Measurements from ENCODE around the gene PTP4A1.

PTP4A1 gene

DNA sequence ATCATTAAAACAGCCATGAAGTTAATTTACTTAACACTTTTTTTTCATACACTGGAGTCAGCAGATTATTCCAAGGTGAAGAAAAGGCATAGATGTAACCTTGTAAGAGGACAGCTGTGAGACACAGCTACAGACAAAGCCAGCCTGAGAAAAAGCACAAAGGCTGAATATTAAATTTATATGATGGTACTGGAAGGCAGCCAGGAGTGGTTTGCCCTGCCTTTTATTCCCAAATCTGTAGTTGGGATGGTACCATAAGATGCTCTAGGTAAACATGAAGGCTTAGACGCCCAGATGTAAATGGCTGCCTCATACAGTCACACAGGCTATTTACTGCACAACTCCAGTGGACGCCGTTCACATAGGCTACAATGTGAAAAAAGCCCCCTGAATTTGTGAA lies 42.1 kb upstream of the PTP4A1 start:
- H3K4me3 ChIP-seq (ENCODE audit: low read depth, low read length), result no peak overlapping the region
- TF ChIP-seq, protein P1, sequence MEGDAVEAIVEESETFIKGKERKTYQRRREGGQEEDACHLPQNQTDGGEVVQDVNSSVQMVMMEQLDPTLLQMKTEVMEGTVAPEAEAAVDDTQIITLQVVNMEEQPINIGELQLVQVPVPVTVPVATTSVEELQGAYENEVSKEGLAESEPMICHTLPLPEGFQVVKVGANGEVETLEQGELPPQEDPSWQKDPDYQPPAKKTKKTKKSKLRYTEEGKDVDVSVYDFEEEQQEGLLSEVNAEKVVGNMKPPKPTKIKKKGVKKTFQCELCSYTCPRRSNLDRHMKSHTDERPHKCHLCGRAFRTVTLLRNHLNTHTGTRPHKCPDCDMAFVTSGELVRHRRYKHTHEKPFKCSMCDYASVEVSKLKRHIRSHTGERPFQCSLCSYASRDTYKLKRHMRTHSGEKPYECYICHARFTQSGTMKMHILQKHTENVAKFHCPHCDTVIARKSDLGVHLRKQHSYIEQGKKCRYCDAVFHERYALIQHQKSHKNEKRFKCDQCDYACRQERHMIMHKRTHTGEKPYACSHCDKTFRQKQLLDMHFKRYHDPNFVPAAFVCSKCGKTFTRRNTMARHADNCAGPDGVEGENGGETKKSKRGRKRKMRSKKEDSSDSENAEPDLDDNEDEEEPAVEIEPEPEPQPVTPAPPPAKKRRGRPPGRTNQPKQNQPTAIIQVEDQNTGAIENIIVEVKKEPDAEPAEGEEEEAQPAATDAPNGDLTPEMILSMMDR (conservative IDR thresholded peaks at IDR 0.05; ENCODE audit: low read depth, low read length), result no peak
- DNase-seq (ENCODE audit: low read depth), result no peak

DNA sequence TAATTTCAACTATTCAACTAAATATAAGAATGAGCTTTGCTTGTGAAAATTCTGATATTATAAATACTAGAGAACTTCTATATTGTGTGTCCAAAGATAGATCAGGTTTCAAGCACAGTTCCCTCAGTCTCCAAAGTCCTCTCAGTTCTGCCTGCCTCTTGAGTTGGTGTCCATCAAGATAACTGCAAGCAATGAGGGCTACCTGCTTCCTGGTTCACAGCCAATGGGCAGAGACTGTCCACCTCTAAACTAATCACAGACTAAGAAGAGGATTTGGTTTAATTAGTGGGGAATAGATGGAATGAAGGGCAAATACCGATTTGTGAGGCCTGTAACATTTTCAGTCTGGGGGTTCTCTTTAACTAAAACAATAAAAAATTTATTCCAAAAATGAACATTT lies 41.3 kb upstream of the PTP4A1 start:
- TF ChIP-seq, protein P1 (conservative IDR thresholded peaks at IDR 0.05; ENCODE audit: low read depth, low read length), result no peak
- no peak overlapping the region for H3K4me3 ChIP-seq (ENCODE audit: low read depth, low read length)
- no peak for DNase-seq (ENCODE audit: low read depth)

DNA sequence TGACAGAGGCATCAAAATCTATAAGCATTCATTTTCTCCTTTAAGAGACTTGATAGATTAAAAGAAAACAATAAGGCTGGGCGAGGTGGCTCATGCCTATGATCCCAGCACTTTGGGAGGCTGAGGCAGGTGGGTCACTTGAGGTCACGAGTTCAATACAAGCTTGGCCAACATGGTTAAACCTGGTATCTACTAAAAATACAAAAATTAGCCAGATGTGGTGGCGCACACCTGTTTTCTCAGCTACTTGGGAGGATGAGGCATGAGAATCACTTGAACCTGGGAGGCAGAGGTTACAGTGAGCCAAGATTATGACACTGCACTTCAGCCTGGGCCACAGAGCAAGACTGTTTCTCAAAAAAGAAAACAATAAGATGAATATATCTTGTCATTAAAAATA lies 39.3 kb upstream of the PTP4A1 start:
- TF ChIP-seq, protein P1 (conservative IDR thresholded peaks at IDR 0.05; ENCODE audit: low read depth, low read length), result no peak

DNA sequence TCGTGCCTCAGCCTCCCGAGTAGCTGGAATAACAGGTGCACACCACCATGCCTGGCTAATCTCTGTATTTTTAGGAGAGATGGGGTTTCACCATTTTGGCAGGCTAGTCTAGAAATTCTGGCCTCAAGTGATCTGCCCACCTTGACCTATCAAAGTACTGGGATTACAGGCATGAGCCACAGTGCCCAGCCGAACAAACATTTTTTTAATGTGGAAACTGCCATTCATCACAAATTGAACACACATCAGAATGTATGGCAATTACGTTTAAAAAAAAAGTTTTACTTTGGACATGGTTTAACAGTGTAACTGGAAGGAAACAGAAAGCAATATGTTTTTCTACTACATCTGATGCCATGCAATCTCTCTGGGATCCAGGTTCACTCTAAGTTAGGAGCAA lies 38.3 kb upstream of the PTP4A1 start:
- DNase-seq (ENCODE audit: low read depth), result no peak
- TF ChIP-seq, protein P1 (conservative IDR thresholded peaks at IDR 0.05; ENCODE audit: low read depth, low read length), result no peak
- H3K4me3 ChIP-seq (ENCODE audit: low read depth, low read length), result no peak overlapping the region

More for the DNA sequence above, 39.3 kb upstream of the PTP4A1 start:
- no peak for DNase-seq (ENCODE audit: low read depth)
- no peak overlapping the region for H3K4me3 ChIP-seq (ENCODE audit: low read depth, low read length)

DNA sequence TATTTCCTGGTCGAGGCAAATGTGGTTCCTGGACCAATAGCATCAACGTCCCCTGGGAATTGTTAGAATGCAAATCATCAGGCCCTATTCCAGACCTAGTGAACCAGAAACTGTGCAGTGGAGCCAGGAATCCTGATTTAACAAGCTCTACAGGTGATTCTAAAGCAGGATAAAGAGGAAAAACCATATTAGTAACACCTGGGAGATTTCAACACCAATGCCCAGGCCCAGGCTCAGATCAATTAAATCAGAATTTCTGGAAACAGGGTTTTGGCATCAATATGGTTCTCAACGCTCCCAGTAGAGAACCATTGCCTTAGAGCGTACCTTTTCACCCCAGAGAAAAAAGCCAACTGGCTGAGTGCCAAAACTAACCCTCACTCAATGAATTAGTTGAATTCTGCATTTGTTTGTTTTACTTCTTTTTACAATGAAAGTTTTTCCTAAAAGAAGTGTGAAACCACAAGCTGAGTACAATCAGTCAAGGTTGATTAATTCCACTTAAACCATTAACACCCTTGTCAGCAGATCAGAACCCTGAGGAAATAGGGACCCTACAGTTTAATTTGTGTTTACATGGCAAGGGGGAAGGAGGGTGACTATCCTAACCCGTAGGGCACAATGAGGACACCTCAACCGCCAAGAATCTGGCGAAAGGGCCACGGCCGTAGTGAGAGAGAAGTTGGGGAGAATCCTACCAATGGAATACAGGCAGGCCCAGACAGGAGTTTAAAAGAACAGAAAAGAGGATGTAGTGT lies 34.9 kb upstream of the PTP4A1 start:
- peak; percentile 22 for DNase-seq (ENCODE audit: low read depth)
- no peak overlapping the region for H3K4me3 ChIP-seq (ENCODE audit: low read depth, low read length)
- TF ChIP-seq, protein P1 (conservative IDR thresholded peaks at IDR 0.05; ENCODE audit: low read depth, low read length), result no peak

DNA sequence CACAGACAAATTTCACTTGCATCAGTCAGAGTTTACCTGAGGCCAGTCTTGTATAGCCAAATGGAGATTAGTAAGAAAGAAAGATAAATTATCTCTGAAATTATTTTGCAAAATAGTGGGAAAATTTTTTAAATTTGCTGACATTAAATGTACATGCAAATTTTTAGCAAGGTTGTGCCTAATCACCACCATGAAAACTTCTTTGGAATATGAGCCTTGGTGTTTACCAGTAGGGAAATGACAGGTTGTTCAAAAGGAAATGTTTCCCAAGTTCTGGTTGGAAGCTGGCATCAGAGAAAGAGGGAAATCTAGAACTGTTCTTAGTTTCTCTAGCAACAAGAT lies 34.4 kb upstream of the PTP4A1 start:
- TF ChIP-seq, protein P1 (conservative IDR thresholded peaks at IDR 0.05; ENCODE audit: low read depth, low read length), result no peak
- DNase-seq (ENCODE audit: low read depth), result no peak
- H3K4me3 ChIP-seq (ENCODE audit: low read depth, low read length), result no peak overlapping the region

DNA sequence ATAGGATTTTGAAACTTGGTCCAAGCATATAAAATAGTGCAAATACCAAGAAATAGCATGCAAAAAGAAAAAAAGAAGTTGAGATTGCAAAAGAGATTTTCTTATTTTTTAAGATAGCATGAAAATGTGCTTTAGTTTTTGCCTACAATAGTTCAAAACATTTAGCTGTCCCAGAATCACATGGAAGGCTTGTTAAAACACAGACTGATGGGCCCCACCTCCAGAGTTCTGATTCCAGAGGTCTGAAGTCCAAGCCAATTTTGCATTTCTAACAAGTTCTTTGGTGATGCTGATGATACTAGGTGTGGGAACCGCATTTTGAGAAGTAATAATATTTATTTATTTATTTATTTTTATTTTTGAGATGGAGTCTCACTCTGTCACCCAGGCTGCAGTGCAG lies 33.7 kb upstream of the PTP4A1 start:
- TF ChIP-seq, protein P1 (conservative IDR thresholded peaks at IDR 0.05; ENCODE audit: low read depth, low read length), result no peak
- DNase-seq (ENCODE audit: low read depth), result no peak
- H3K4me3 ChIP-seq (ENCODE audit: low read depth, low read length), result no peak overlapping the region

Measured in choroid plexus epithelial cell (primary cell).